Ovary (tissue), 9 donors: ENCODE data around the gene HNRNPA1L2. TPM values are rescaled to one million over a fixed set of nuclear protein-coding genes. Genes with fewer than 3 reads are reported as not detected.
"Not testable (repeated sequence)": the region's sequence is repeated elsewhere in the genome, so short reads cannot be mapped to it uniquely, and the experiment has no call there.

Source experiments
- DNase-seq, 5 donors: peaks; one replicate each; pipeline ENCODE4 v3.0.0-alpha.2; 2019 to 2020
- H3K27ac ChIP-seq, 2 donors: fragments of 200-600 bp; one replicate each; pipeline versions ENCODE4 v1.5.1 to v1.8.0; 2019 to 2022
- H3K27me3 ChIP-seq: fragments of 200-600 bp; one replicate; pipeline ENCODE4 v1.8.0; 2022
- H3K36me3 ChIP-seq: fragments of 200-600 bp; sonication (generic); one replicate; pipeline ENCODE4 v1.5.1; 2019
- H3K4me1 ChIP-seq: one replicate; pipeline ENCODE4 v1.8.1; 2013; ENCODE audit warnings: mild to moderate bottlenecking, moderate library complexity; ENCODE audit not compliant: insufficient read depth
- H3K4me3 ChIP-seq: fragments of 200-600 bp; sonication (generic); one replicate; pipeline ENCODE4 v1.5.1; 2017
- H3K9me3 ChIP-seq, 2 donors: fragments of 200-600 bp in 1 of 2; sonication (generic) in 1 of 2; one replicate each; pipeline versions ENCODE4 v1.5.1 to v1.8.1; 2013 to 2019; ENCODE audit warnings: mild to moderate bottlenecking in 1 of 2, moderate library complexity in 1 of 2
- EP300 ChIP-seq: sonication (generic); formaldehyde crosslinking; IDR thresholded peaks from one replicate; pipeline ENCODE4 v1.6.1; 2017; ENCODE audit warnings: antibody characterized with exemption
- POLR2A ChIP-seq: fragments of 450-650 bp; IDR thresholded peaks from one replicate; pipeline ENCODE4 v1.6.1; 2017; ENCODE audit warnings: antibody characterized with exemption, mild to moderate bottlenecking, moderate library complexity
- WGBS, 3 donors: extraction: QIAGEN DNeasy Blood & Tissue Kit in 1 of 3; methylation state at CpG; one replicate each; pipeline versions ENCODE4 v1.1.5 to v1.1.7; 2013 to 2017; 5-methylcytosine and 5-hydroxymethylcytosine counted together
- intact Hi-C, 4 donors: fragments of 100-400 bp; cut with DNase I; formaldehyde crosslinking; loops; one replicate each; pipeline versions ENCODE4 v1.11.0 to v1.15.1; 2022 to 2023
- polyA plus RNA-seq, 2 donors: library from polyadenylated mRNA; stranded (reverse); fragments of 200-250 nt in 1 of 2; fragments of 350-450 nt in 1 of 2; fragmentation: Illumina TruSeq in 1 of 2; extraction: RNeasy Lipid Tissue Mini Kit (QIAGEN cat#74804) in 1 of 2; gene quantifications; one replicate each; pipeline ENCODE4 v1.2.3, GENCODE V29; 2013 to 2014
- total RNA-seq, 7 donors: library from RNA; depleted of rRNA in 2 of 7; stranded (reverse); fragments of >200 nt in 2 of 7; fragmentation: NEBNext Ultra II Directional in 3 of 7; extraction: Animal tissue kit (Norgen Biotek cat#: 25700) in 3 of 7; gene quantifications; one replicate each; pipeline versions ENCODE4 v1.1.0 to v1.2.4, GENCODE V29; 2016 to 2023
- TF ChIP-seq, protein P1 (sequence below), 3 donors: fragments of 450-650 bp in 2 of 3; fragments of 200-600 bp in 1 of 3; IDR thresholded peaks; one replicate each; pipeline versions ENCODE4 v1.5.1 to v1.8.0; 2016 to 2022; ENCODE audit warnings: antibody characterized with exemption in 3 of 3, mild to moderate bottlenecking in 1 of 3
- donor health status: DM: no; HTN: no; CAD: no; lungs with moderate emphysema.
- donor health status: DM: no; HTN: no; CAD: no.
- donor health status: Bipolar disorder and iron deficiency.
- donor health status: DM: yes; HTN: yes; CAD: no.
- donor health status: DM: no; HTN: no; CAD: no.
- donor health status: DM: yes; HTN: yes; CAD: no.

Gene HNRNPA1L2
- total and polyA plus RNA-seq, 9 donors = 2.3 to 16.2 (median 10.3) TPM

GRCh38 chr13:52610158-52610557 lies 32.1 kb upstream of the HNRNPA1L2 start:
- H3K27ac ChIP-seq, H3K9me3 ChIP-seq, H3K36me3 ChIP-seq, DNase-seq, H3K4me1 ChIP-seq, H3K27me3 ChIP-seq, intact Hi-C loops, H3K4me3 ChIP-seq: not testable (repeated sequence)
- WGBS, 3 donors = 90 to 98% (median 92%) methylated on average over 5 of the region's 5 CpGs

DNA sequence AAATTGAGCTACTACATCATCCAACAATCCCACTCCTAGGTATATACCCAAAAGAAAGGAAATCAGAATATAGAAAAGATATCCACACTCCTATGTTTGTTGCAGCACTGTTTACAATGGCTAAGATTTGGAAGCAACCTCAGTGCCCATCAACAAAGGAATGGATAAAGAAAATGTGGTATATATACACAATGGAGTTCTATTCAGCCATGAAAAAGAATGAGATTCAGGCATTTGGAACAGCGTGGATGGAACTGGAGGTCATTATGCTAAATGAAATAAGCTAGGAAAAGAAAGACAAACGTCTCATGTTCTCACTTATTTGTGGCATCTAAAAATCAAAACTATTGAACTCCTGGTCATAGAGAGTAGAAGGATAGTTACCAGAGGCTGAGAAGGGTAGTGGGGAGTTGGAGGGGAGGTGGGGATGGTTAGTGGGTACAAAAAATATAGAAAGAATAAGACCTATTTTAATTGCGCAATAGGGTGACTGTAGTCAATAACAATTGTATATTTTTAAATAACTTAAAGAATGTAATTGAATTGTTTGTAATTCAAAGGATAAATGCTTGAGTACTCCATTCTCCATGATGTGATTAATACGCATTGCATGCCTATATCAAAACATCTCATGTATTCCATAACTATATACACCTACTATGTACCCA lies 27.0 kb upstream of the HNRNPA1L2 start:
- WGBS, 3 donors = 89 to 93% (median 89%) methylated on average over 4 of the region's 4 CpGs
- H3K9me3 ChIP-seq = no peaks in the 10 kb centered on the region
- DNase-seq = no peak
- H3K4me3 ChIP-seq = no peak overlapping the region
- no peak overlapping the region for H3K27ac ChIP-seq
- intact Hi-C loops = no loop called here
- no peaks in the 10 kb centered on the region for H3K4me1 ChIP-seq
- H3K27me3 ChIP-seq = no peaks in the 10 kb centered on the region
- TF ChIP-seq POLR2A (no peak), EP300 (no peak)
- TF ChIP-seq, protein P1, sequence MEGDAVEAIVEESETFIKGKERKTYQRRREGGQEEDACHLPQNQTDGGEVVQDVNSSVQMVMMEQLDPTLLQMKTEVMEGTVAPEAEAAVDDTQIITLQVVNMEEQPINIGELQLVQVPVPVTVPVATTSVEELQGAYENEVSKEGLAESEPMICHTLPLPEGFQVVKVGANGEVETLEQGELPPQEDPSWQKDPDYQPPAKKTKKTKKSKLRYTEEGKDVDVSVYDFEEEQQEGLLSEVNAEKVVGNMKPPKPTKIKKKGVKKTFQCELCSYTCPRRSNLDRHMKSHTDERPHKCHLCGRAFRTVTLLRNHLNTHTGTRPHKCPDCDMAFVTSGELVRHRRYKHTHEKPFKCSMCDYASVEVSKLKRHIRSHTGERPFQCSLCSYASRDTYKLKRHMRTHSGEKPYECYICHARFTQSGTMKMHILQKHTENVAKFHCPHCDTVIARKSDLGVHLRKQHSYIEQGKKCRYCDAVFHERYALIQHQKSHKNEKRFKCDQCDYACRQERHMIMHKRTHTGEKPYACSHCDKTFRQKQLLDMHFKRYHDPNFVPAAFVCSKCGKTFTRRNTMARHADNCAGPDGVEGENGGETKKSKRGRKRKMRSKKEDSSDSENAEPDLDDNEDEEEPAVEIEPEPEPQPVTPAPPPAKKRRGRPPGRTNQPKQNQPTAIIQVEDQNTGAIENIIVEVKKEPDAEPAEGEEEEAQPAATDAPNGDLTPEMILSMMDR (IDR thresholded peaks at IDR 0.05) = no peak
- H3K36me3 ChIP-seq = no peaks in the 10 kb centered on the region

DNA sequence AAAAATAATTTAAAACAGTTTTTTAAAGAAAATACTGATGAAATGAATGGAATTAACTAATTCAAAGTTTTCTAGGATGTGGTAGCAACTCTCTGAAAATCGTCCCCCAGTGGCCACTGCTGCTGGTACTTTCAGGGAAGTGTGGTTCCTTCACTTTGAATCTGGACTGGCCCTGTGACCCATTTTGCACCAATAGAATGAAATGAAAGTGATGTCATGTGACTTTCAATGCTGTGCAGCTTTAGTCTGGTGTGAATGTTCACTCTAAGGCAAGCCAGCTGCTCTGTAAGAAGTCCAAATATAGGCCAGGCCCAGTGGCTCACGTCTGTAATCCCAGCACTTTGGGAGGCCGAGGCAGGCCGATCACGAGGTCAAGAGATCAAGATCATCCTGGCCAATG lies 26.4 kb upstream of the HNRNPA1L2 start:
- TF ChIP-seq EP300 (no peak), POLR2A (no peak)
- TF ChIP-seq, protein P1 (IDR thresholded peaks at IDR 0.05) = no peak
- no peaks in the 10 kb centered on the region for H3K36me3 ChIP-seq
- DNase-seq = no peak
- intact Hi-C loops = no loop called here
- H3K4me3 ChIP-seq = no peak overlapping the region
- no peaks in the 10 kb centered on the region for H3K9me3 ChIP-seq
- H3K27ac ChIP-seq = no peak overlapping the region
- 77 to 82% (median 78%) methylated on average over 5 of the region's 5 CpGs for WGBS, 3 donors
- no peaks in the 10 kb centered on the region for H3K4me1 ChIP-seq
- no peaks in the 10 kb centered on the region for H3K27me3 ChIP-seq

DNA sequence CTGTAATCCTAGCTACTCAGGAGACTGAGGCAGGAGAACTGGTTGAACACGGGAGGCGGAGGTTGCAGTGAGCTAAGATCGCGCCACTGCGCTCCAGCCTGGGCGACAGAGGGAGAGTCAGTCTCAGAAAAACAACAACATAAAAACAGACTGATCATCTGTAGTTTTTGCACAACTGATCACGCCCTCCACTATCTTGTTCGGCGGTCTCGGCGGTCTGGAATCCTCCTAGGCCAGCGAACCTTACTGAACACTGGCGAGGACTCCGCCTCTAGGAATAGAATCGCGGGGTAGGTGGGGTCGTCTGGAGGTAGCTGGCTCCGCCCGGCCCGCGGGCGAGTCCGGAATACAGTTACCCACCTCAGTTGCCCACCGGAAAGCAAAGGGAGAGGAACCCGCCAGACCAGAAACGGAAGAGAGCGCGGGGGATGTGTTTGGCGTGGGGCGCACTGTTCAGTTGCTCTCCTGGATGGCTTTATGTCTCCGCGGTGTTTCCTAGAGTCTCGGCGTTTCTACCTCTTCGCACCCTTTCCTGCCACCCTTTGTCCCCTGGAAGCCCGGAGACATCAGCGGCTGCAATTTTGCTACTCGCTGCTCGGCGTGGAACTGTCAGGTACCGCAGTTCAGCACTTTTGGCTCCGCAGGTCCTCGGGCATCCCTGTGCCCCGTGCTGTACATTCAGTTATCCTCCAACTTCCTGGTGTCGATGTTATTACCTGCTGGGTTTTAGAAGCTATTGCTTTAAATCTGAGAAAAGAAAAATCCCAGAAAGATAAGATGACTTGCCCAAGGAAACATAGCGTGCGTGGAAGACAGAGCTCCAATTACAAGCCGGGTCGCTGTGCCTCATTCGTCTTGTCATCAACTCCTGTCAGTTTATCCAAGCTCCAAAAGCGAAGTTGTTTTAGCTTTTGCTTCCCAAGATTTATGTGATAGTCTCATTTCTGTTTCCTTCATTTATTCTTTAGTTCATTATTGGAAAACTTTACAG lies 24.9 kb upstream of the HNRNPA1L2 start:
- peak; percentile 79 to 89 (median 81) for DNase-seq
- intact Hi-C loops = no loop called here
- 0 to 1% (median 0%) methylated on average over 51 of the region's 51 CpGs for WGBS, 3 donors

DNA sequence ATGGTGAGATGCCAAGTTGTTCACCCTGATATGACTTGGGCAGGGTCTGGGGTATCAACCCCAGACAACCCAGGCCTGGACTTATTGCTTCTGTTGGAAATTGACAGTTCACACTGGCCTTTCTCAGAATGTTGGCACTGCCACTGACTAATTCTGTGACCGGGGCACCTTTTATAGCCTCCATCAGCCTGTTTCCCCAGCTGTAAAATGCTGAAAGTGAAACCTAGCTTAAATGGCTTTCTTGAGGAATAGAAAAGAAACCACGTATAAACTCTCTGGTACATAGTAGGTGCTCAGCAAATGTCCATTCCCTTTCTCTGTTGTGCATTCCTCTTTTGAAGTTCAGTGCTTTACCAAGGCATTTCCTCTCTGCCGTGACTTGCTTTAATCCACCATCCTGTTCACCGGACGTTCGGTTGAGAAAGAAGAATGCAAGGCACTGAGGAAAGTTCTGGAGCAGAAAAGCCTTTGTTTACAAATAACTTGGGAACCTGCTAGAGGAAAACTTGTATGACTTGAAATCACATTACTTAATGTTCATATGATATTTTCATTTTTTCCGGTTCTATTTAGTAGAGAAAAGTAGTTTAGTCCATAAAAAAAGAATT lies 11.0 kb upstream of the HNRNPA1L2 start:
- DNase-seq, H3K4me1 ChIP-seq, H3K9me3 ChIP-seq, intact Hi-C loops, H3K36me3 ChIP-seq, H3K27ac ChIP-seq, H3K4me3 ChIP-seq, H3K27me3 ChIP-seq: not testable (repeated sequence)
- WGBS, 3 donors = 75 to 78% (median 75%) methylated on average over 7 of the region's 7 CpGs

More for the DNA sequence above, 24.9 kb upstream of the HNRNPA1L2 start:
- Histone ChIP-seq H3K4me3 (peak overlapping the region; percentile 80), H3K27ac (peak overlapping the region; percentile 68 to 79), H3K27me3 (no peaks in the 10 kb centered on the region), H3K36me3 (no peaks in the 10 kb centered on the region), H3K4me1 (no peaks in the 10 kb centered on the region), H3K9me3 (no peaks in the 10 kb centered on the region)
- TF ChIP-seq EP300 (no peak), POLR2A (peak; percentile 32)
